ENCODE results near the gene GK. TPM values are rescaled to one million over a fixed set of nuclear protein-coding genes. Genes with fewer than 3 reads are reported as not detected.

Gene GK
- 3.2 and 6.0 TPM in 2 replicates for polyA plus RNA-seq

GRCh38 chrX:30653415-30654131 is at the start of gene GK:
TSS of gene GK (plus strand) at chrX:30653423. CDS start at chrX:30653538, 115 bp downstream.

Other genes with a start within 250 kb of the GK start
- not detected in 2 replicates for gene TASL, start 75.7 kb upstream of the GK start, polyA plus RNA-seq
- gene TAB3, start 235.8 kb downstream of the GK start, polyA plus RNA-seq = 12.8 and 13.8 TPM in 2 replicates